SU-DHL-6 (cell line): ENCODE data around the gene CCDC187.

Experiments
- H2AFZ ChIP-seq: fragments of 200-600 bp; sonication (generic); 2 replicates; pipeline ENCODE4 v1.6.1; 2014; ENCODE audit warnings: low read depth, mild to moderate bottlenecking, moderate library complexity, mixed read lengths, antibody characterized with exemption, low read length; ENCODE audit not compliant: severe bottlenecking
- H3F3A ChIP-seq: fragments of 200-600 bp; shearing (Covaris generic); 2 replicates; pipeline ENCODE4 v1.6.0; 2016; ENCODE audit warnings: antibody characterized with exemption, mild to moderate bottlenecking; ENCODE audit not compliant: insufficient read depth
- H3K27ac ChIP-seq: fragments of 200-600 bp; sonication (generic); 2 replicates; pipeline ENCODE4 v1.5.1; 2016; ENCODE audit warnings: low read depth, mild to moderate bottlenecking, low read length, moderate library complexity, mixed read lengths
- H3K27me3 ChIP-seq: fragments of 200-600 bp; sonication (generic), shearing (Covaris generic); 2 replicates; pipeline ENCODE4 v1.6.0; 2014; ENCODE audit warnings: mild to moderate bottlenecking, low read length
- H3K36me3 ChIP-seq: fragments of 200-600 bp; sonication (generic); 2 replicates; pipeline ENCODE4 v1.6.1; 2014; ENCODE audit warnings: mild to moderate bottlenecking, low read length, mixed read lengths
- H3K4me2 ChIP-seq: fragments of 300-600, 200-600 bp; shearing (Covaris generic), sonication (generic); 2 replicates; pipeline ENCODE4 v1.6.0; 2014; ENCODE audit warnings: low read length, low read depth, mild to moderate bottlenecking; ENCODE audit not compliant: poor library complexity, severe bottlenecking
- H3K4me3 ChIP-seq: fragments of 200-600 bp; sonication (generic); 2 replicates; pipeline ENCODE4 v1.5.1; 2014; ENCODE audit warnings: antibody characterized with exemption, low read length, mild to moderate bottlenecking, mixed read lengths; ENCODE audit not compliant: insufficient read depth, poor library complexity, severe bottlenecking
- H3K79me2 ChIP-seq: fragments of 200-600 bp; sonication (generic); 2 replicates; pipeline ENCODE4 v1.6.1; 2014; ENCODE audit warnings: mild to moderate bottlenecking, low read length, moderate library complexity; ENCODE audit not compliant: insufficient read depth
- H3K9ac ChIP-seq: fragments of 200-600 bp; sonication (generic); 2 replicates; pipeline ENCODE4 v1.7.0; 2014; ENCODE audit warnings: mild to moderate bottlenecking, low read length
- H3K9me2 ChIP-seq: fragments of 200-600 bp; sonication (generic); replicated peaks from 2 replicates; pipeline ENCODE4 v1.6.1; 2014; ENCODE audit warnings: low read length; ENCODE audit not compliant: insufficient read depth
- H3K9me3 ChIP-seq: fragments of 200-600 bp; sonication (generic); 2 replicates; pipeline ENCODE4 v1.6.1; 2014; ENCODE audit warnings: low read length, mixed read lengths; ENCODE audit not compliant: insufficient read depth
- H4K20me1 ChIP-seq: fragments of 200-600 bp; sonication (generic); 2 replicates; pipeline ENCODE4 v1.6.1; 2014; ENCODE audit warnings: low read depth, mild to moderate bottlenecking, antibody characterized with exemption, low read length, moderate library complexity, mixed read lengths
- CTCF ChIP-seq: fragments of 200-600 bp; sonication (generic); IDR thresholded peaks from one replicate; pipeline ENCODE4 v1.5.1; 2017; ENCODE audit warnings: antibody characterized with exemption, mild to moderate bottlenecking, low read length, moderate library complexity; ENCODE audit not compliant: insufficient read depth, poor library complexity, severe bottlenecking
- EZH2phosphoT487 ChIP-seq: fragments of 200-600 bp; sonication (generic), shearing (Covaris generic); conservative IDR thresholded peaks from 2 replicates; pipeline ENCODE4 v1.6.1; 2018; ENCODE audit warnings: mild to moderate bottlenecking, antibody characterized with exemption, low read length, moderate library complexity, mixed read lengths

The CCDC187 gene

GRCh38 chr9:136309806-136310220 is 5.9 kb upstream of the CCDC187 start:
- no peak for TF ChIP-seq EZH2phosphoT487
- Histone ChIP-seq H4K20me1 (no peaks in the 10 kb centered on the region), H2AFZ (no peak overlapping the region), H3K4me3 (no peak overlapping the region), H3K9ac (no peak overlapping the region), H3F3A (0 out of 2 replicates have a peak, but pooled peaks cover 6% of the 10 kb centered on the region), H3K79me2 (no peaks in the 10 kb centered on the region), H3K27me3 (no peaks in the 10 kb centered on the region), H3K27ac (no peak overlapping the region), H3K9me2 (no peaks in the 10 kb centered on the region), H3K36me3 (no peaks in the 10 kb centered on the region), H3K9me3 (peaks cover 16% of the 10 kb centered on the region; the same call in 1 of the 2 replicates), H3K4me2 (no peak overlapping the region)

- 0 out of 2 replicates have a peak, but pooled peaks cover 6% of the 10 kb centered on the region for H3F3A ChIP-seq
- H3K27me3 ChIP-seq = no peaks in the 10 kb centered on the region
- H3K27ac ChIP-seq = no peak overlapping the region
- H3K79me2 ChIP-seq = no peaks in the 10 kb centered on the region
- H3K4me3 ChIP-seq = no peak overlapping the region
- H4K20me1 ChIP-seq = no peaks in the 10 kb centered on the region
- H3K4me2 ChIP-seq = no peak overlapping the region
- no peak overlapping the region for H3K9ac ChIP-seq
- H2AFZ ChIP-seq = no peak overlapping the region
- H3K9me3 ChIP-seq = peaks cover 14% of the 10 kb centered on the region; the same call in 1 of the 2 replicates
- no peaks in the 10 kb centered on the region for H3K9me2 ChIP-seq
- no peaks in the 10 kb centered on the region for H3K36me3 ChIP-seq
- TF ChIP-seq CTCF (no peak), EZH2phosphoT487 (no peak)
Measured at GRCh38 chr9:136309101-136309801, 5.4 kb upstream of the CCDC187 start.

DNA sequence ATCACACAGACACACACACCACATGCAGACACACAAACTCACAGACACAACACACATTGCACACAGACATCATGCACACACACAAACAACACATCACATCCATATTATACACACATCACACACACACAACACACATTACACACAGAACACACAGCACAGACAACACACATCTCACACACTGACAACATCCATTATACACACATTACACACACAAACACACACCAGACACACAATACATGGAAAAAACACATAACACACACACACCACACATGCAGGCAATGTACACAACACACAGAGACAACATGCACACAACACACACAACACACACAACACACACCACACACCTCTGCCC is 4.8 kb upstream of the CCDC187 start:
- Histone ChIP-seq H3K9ac (no peak overlapping the region), H3K79me2 (no peaks in the 10 kb centered on the region), H3K27ac (no peak overlapping the region), H3K4me2 (no peak overlapping the region), H3K27me3 (no peaks in the 10 kb centered on the region), H3F3A (0 out of 2 replicates have a peak, but pooled peaks cover 6% of the 10 kb centered on the region), H2AFZ (no peak overlapping the region), H3K36me3 (no peaks in the 10 kb centered on the region), H4K20me1 (no peaks in the 10 kb centered on the region), H3K9me3 (peaks cover 14% of the 10 kb centered on the region; the same call in 1 of the 2 replicates), H3K9me2 (no peaks in the 10 kb centered on the region), H3K4me3 (no peak overlapping the region)
- no peak for TF ChIP-seq CTCF
- TF ChIP-seq EZH2phosphoT487 = no peak

DNA sequence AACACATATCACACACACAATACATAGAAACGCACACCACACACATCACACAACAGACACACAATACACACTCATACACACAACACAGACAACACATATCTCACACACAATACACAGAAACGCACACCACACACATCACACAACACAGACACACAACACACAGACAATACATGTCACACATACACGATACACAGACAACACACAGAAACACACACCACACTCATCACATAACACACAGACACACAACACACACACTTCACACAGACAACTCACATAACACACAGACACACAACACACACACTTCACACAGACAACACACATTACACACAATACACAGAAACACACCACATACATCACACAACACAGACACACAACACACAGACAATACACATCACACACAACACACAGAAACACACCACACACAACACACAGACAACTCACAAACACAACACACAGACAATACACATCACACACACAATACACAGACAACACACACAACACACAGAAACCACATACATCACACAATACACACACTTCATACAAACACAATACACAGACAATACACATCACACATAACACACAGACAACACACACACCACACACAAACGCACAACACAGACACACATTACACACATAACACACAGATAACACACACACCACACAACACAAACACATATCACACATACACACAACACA is 4.3 kb upstream of the CCDC187 start:
- Histone ChIP-seq H2AFZ (no peak overlapping the region), H3K9me2 (no peaks in the 10 kb centered on the region), H3K4me3 (no peak overlapping the region), H4K20me1 (no peaks in the 10 kb centered on the region), H3K36me3 (no peaks in the 10 kb centered on the region), H3K27me3 (no peaks in the 10 kb centered on the region), H3K9ac (no peak overlapping the region), H3K27ac (no peak overlapping the region), H3K79me2 (no peaks in the 10 kb centered on the region), H3K9me3 (peaks cover 14% of the 10 kb centered on the region; the same call in 1 of the 2 replicates), H3K4me2 (no peak overlapping the region), H3F3A (0 out of 2 replicates have a peak, but pooled peaks cover 6% of the 10 kb centered on the region)
- TF ChIP-seq EZH2phosphoT487 (no peak), CTCF (no peak)
